ENCODE data around the gene MAP3K7CL. TPM values are rescaled to one million over a fixed set of nuclear protein-coding genes. Genes with fewer than 3 reads are reported as not detected.

Gene MAP3K7CL
- total and polyA plus RNA-seq, 2 of the 8 experiments (the other 6 are each of a cell fraction or from before 2014, with no cell fraction given): not detected

GRCh38 chr21:29133796-29134195 lies 3.4 kb downstream of the MAP3K7CL start:
- H3K79me2 ChIP-seq (ENCODE audit: control insufficient read depth in 1 of 2, insufficient read depth in 2 of 2, low read length in 2 of 2): no peaks in the 10 kb centered on the region
- TF ChIP-seq NANOG (IDR thresholded peaks at IDR 0.05; ENCODE audit: insufficient read depth, low read depth, low read length, poor library complexity, severe bottlenecking) (peak; percentile 23), KDM5A (IDR thresholded peaks at IDR 0.05; ENCODE audit: low read length) (no peak), CEBPB (IDR thresholded peaks at IDR 0.05; ENCODE audit: low read depth, low read length) (peak; percentile 54; the same call in 1 of the 2 replicates), SIX5 (IDR thresholded peaks at IDR 0.05; ENCODE audit: low read depth, low read length) (no peak), SIN3A (conservative IDR thresholded peaks at IDR 0.05 in 1 of 2, IDR thresholded peaks at IDR 0.05 in 1 of 2; ENCODE audit: low read depth in 1 of 2, low read length in 2 of 2) (no peak), SIRT6 (IDR thresholded peaks at IDR 0.05; ENCODE audit: low read length) (no peak), POLR2AphosphoS5 (IDR thresholded peaks at IDR 0.05; ENCODE audit: low read depth, low read length) (peak; percentile 43; the same call in 1 of the 2 replicates), MAX (IDR thresholded peaks at IDR 0.05) (peak; percentile 17; the same call in 1 of the 2 replicates), CREB1 (IDR thresholded peaks at IDR 0.05) (no peak)
- H3K9me3 ChIP-seq (ENCODE audit: insufficient read depth in 2 of 2, low read depth in 1 of 2, low read length in 1 of 2): peaks cover 3% of the 10 kb centered on the region in 2 experiments; a peak in 1 of 4 replicates
- ChIA-PET POLR2A (ENCODE audit: partially characterized antibody) (no interaction called here), CTCF (ENCODE audit: partially characterized antibody) (no interaction called here)
- no peak overlapping the region for H2BK12ac ChIP-seq (ENCODE audit: low read depth, low read length)
- no peak overlapping the region for H3K18ac ChIP-seq (ENCODE audit: extremely low read depth, low read length)
- H4K5ac ChIP-seq (ENCODE audit: insufficient read length, low read depth, low read length): no peak overlapping the region
- peaks cover 0 to 4% (median 0%) of the 10 kb centered on the region in 4 experiments; a peak in 2 of 7 replicates for H3K4me1 ChIP-seq (replicated peaks in 1 of 4; ENCODE audit: control insufficient read depth in 3 of 4, insufficient read depth in 4 of 4, low read length in 3 of 4)
- no peak overlapping the region for H3K4ac ChIP-seq (replicated peaks; ENCODE audit: insufficient read length, low read depth, low read length)
- H4K91ac ChIP-seq (replicated peaks; ENCODE audit: insufficient read length, low read length): no peak overlapping the region
- H3K23ac ChIP-seq (ENCODE audit: insufficient read length): no peak overlapping the region
- no peak overlapping the region for H3K4me3 ChIP-seq (ENCODE audit: extremely low read depth in 1 of 4, insufficient read depth in 2 of 4, low read depth in 3 of 4, low read length in 4 of 4)
- H3K27me3 ChIP-seq (replicated peaks in 1 of 4; ENCODE audit: control insufficient read depth in 3 of 4, extremely low read depth in 1 of 4, insufficient read depth in 3 of 4, low read length in 3 of 4): no peaks in the 10 kb centered on the region; a peak in 1 of 7 replicates
- no peaks in the 10 kb centered on the region for H4K20me1 ChIP-seq (replicated peaks in 1 of 2; ENCODE audit: control insufficient read depth in 1 of 2, insufficient read depth in 2 of 2, low read length in 2 of 2)
- H3K79me1 ChIP-seq (ENCODE audit: low read depth, low read length): no peaks in the 10 kb centered on the region
- H3K14ac ChIP-seq (ENCODE audit: insufficient read length): no peak overlapping the region
- H2BK120ac ChIP-seq (replicated peaks; ENCODE audit: low read depth, low read length): no peak overlapping the region
- H4K8ac ChIP-seq (ENCODE audit: extremely low read depth, insufficient read depth, low read length): no peak overlapping the region
- no peak overlapping the region for H2AFZ ChIP-seq (ENCODE audit: low read length)
- no peaks in the 10 kb centered on the region for H3K23me2 ChIP-seq (ENCODE audit: low read depth, low read length)
- H3K27ac ChIP-seq (ENCODE audit: low read depth, low read length): no peak overlapping the region
- no peak for DNase-seq (ENCODE audit: low read depth in 1 of 2, low spot score in 2 of 2)
- no peak overlapping the region for H2BK5ac ChIP-seq (ENCODE audit: low read depth, low read length)
- H3K4me2 ChIP-seq (ENCODE audit: insufficient read depth in 1 of 2, low read depth in 2 of 2, low read length in 2 of 2): no peak overlapping the region
- H3K56ac ChIP-seq (replicated peaks; ENCODE audit: insufficient read length, low read depth, low read length): no peak overlapping the region
- H3K9ac ChIP-seq (replicated peaks in 1 of 4; ENCODE audit: extremely low read depth in 1 of 4, low read depth in 3 of 4, low read length in 3 of 4): no peak overlapping the region
- no peak overlapping the region for H2BK20ac ChIP-seq (ENCODE audit: low read length)
- no peaks in the 10 kb centered on the region for H3K36me3 ChIP-seq (ENCODE audit: control insufficient read depth in 2 of 4, insufficient read depth in 4 of 4, low read length in 3 of 4)
- no peak for FAIRE-seq
- 79% methylated on average over 5 of the region's 5 CpGs; no CpG with 5 or more reads in 1 of the 2 experiments for WGBS, 2 experiments (ENCODE audit: extremely low coverage in 1 of 2, insufficient coverage in 1 of 2, insufficient read length in 1 of 2, insufficient replicate concordance in 2 of 2, low coverage in 1 of 2, low lambda C conversion rate in 2 of 2, missing lambda C conversion rate in 1 of 2)
- no peak overlapping the region for H2BK15ac ChIP-seq (ENCODE audit: low read length)
- H2AK5ac ChIP-seq (ENCODE audit: low read depth, low read length): no peak overlapping the region
